IPS DF 4.7 (cell line): ENCODE results near the gene LRRC27.
"Not testable (repeated sequence)": the region's sequence is repeated elsewhere in the genome, so short reads cannot be mapped to it uniquely, and the experiment has no call there.

ENCODE experiments used
- DNase-seq: peaks from one replicate; pipeline ENCODE4 v3.0.0-alpha.2; 2013; ENCODE audit warnings: low spot score; ENCODE audit errors: extremely low read depth

The LRRC27 gene

GRCh38 chr10:132337854-132338253 is 5.9 kb downstream of the LRRC27 start:
- DNase-seq = not testable (repeated sequence)

- no peak for DNase-seq
These were observed 6.9 kb downstream of the LRRC27 start for GRCh38 chr10:132338876-132339275.

- no peak for DNase-seq
These were observed 7.3 kb downstream of the LRRC27 start for GRCh38 chr10:132339276-132339675.

- no peak for DNase-seq
These were observed 9.0 kb downstream of the LRRC27 start for GRCh38 chr10:132341017-132341416.

- no peak for DNase-seq
These were observed 9.8 kb downstream of the LRRC27 start for GRCh38 chr10:132341781-132342180.

GRCh38 chr10:132342553-132342952 is 10.6 kb downstream of the LRRC27 start:
- DNase-seq = no peak

- DNase-seq = no peak
These were observed 12.4 kb downstream of the LRRC27 start for GRCh38 chr10:132344386-132344785.

GRCh38 chr10:132345345-132345744 is 13.4 kb downstream of the LRRC27 start:
- DNase-seq = no peak

- no peak for DNase-seq
These were observed 14.8 kb downstream of the LRRC27 start for GRCh38 chr10:132346806-132347205.

- no peak for DNase-seq
These were observed 15.4 kb downstream of the LRRC27 start for GRCh38 chr10:132347211-132347930.

- no peak for DNase-seq
These were observed 15.9 kb downstream of the LRRC27 start for GRCh38 chr10:132347931-132348267.

GRCh38 chr10:132349766-132350165 is 17.8 kb downstream of the LRRC27 start:
- DNase-seq = no peak

GRCh38 chr10:132350391-132350790 is 18.4 kb downstream of the LRRC27 start:
- no peak for DNase-seq

- no peak for DNase-seq
These were observed 19.0 kb downstream of the LRRC27 start for GRCh38 chr10:132350946-132351345.

- DNase-seq = no peak
These were observed 19.6 kb downstream of the LRRC27 start for GRCh38 chr10:132351611-132352010.

GRCh38 chr10:132352462-132353308 is 20.7 kb downstream of the LRRC27 start:
- peak; percentile 41 for DNase-seq

- DNase-seq = no peak
These were observed 21.7 kb downstream of the LRRC27 start for GRCh38 chr10:132353456-132354355.

- DNase-seq = no peak
These were observed 22.5 kb downstream of the LRRC27 start for GRCh38 chr10:132354356-132355094.

- DNase-seq = no peak
These were observed 23.3 kb downstream of the LRRC27 start for GRCh38 chr10:132355297-132355696.

GRCh38 chr10:132355754-132356153 is 23.8 kb downstream of the LRRC27 start:
- no peak for DNase-seq

- DNase-seq = no peak
These were observed 24.7 kb downstream of the LRRC27 start for GRCh38 chr10:132356621-132357195.
